ENCODE measurements around the gene MITD1. TPM values are rescaled to one million over a fixed set of nuclear protein-coding genes. Genes with fewer than 3 reads are reported as not detected.
A peak's percentile ranks its signal among the peaks of the same experiment; 100 is the strongest.

The MITD1 gene
- total and polyA plus RNA-seq, 2 of the 13 experiments (the other 11 are each of a cell fraction or from before 2014, with no cell fraction given), result 17.8 to 43.7 TPM

GRCh38 chr2:99141110-99142108, 39.4 kb downstream of the MITD1 start, which contains the start of gene C2orf15 (continued):
- TF ChIP-seq ARID3A (IDR thresholded peaks at IDR 0.05; ENCODE audit: low read depth, low read length) (no peak), PHF5A (CRISPR knock-in tag; IDR thresholded peaks at IDR 0.05; ENCODE audit: low read depth, unreplicated experiment) (peak; percentile 74), ZNF280B (CRISPR knock-in tag; IDR thresholded peaks at IDR 0.05; ENCODE audit: borderline replicate concordance) (peak; percentile 80; the same call in 1 of the 2 replicates), LCORL (IDR thresholded peaks at IDR 0.05) (no peak), LCORL (CRISPR knock-in tag; IDR thresholded peaks at IDR 0.05) (peak; percentile 80), MED1 (CRISPR knock-in tag; IDR thresholded peaks at IDR 0.05) (peak; percentile 54), HNRNPK (IDR thresholded peaks at IDR 0.05; ENCODE audit: low read depth, low read length, poor library complexity, severe bottlenecking) (peak; percentile 96), KDM3A (CRISPR knock-in tag; IDR thresholded peaks at IDR 0.05; ENCODE audit: low read depth) (peak; percentile 59), UBTF (CRISPR knock-in tag; IDR thresholded peaks at IDR 0.05) (peak; percentile 74), ZFP82 (CRISPR knock-in tag; IDR thresholded peaks at IDR 0.05; ENCODE audit: borderline replicate concordance) (no peak), PLSCR1 (CRISPR knock-in tag; IDR thresholded peaks at IDR 0.05; ENCODE audit: borderline replicate concordance) (no peak), MED8 (CRISPR knock-in tag; IDR thresholded peaks at IDR 0.05; ENCODE audit: insufficient replicate concordance) (peak; percentile 81), TFDP1 (CRISPR knock-in tag; IDR thresholded peaks at IDR 0.05; ENCODE audit: borderline replicate concordance) (peak; percentile 80), ZNF644 (CRISPR knock-in tag; IDR thresholded peaks at IDR 0.05; ENCODE audit: low read depth) (no peak), ONECUT2 (CRISPR knock-in tag; IDR thresholded peaks at IDR 0.05) (no peak), ZNF777 (CRISPR knock-in tag; IDR thresholded peaks at IDR 0.05) (peak; percentile 81), ZFAT (CRISPR knock-in tag; conservative IDR thresholded peaks at IDR 0.05) (no peak), NFKB2 (CRISPR knock-in tag; IDR thresholded peaks at IDR 0.05; ENCODE audit: borderline replicate concordance) (peak; percentile 95), YY1 (IDR thresholded peaks at IDR 0.05; ENCODE audit: insufficient read depth, insufficient replicate concordance, low read depth, low read length) (peak; percentile 59), ZNF576 (CRISPR knock-in tag; IDR thresholded peaks at IDR 0.05) (no peak), ZKSCAN1 (IDR thresholded peaks at IDR 0.05; ENCODE audit: low read length) (no peak)

Measured in HepG2 (cell line).